ENCODE measurements around the gene ABTB1. TPM values are rescaled to one million over a fixed set of nuclear protein-coding genes. Genes with fewer than 3 reads are reported as not detected.

Gene ABTB1
- total and polyA plus RNA-seq, 9 of the 15 experiments (the other 6 are each of a cell fraction or from before 2014, with no cell fraction given): 0.04 to 2.3 (median 0.55) TPM; not detected in 1

DNA sequence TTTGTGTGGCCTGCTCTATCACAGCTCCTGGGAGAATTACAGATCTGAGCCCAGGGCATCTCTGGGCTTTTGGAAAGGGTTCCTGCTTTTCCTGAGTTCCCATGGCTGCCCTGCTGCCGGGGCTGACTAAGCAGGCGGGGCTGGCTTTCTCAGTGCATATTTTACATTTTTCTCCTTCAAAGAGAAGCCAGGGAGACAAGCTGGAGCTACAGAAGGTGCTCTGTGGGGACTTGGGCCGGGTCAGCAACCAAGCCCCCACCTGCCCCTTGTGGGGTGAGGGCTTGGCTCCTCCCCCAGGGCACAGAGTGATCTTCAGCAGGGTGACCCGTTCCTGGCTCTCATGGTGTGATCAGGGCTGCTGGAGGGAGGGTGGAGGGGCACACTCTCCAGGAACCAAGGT is 17.4 kb downstream of the ABTB1 start:
- H3K9ac ChIP-seq (ENCODE audit: insufficient read depth in 1 of 2, low read depth in 2 of 2, low read length in 2 of 2): no peak overlapping the region
- POLR2A ChIA-PET: no interaction called here
- no peak overlapping the region for H3K4me3 ChIP-seq
- peaks cover 0 to 25% of the 10 kb centered on the region in 2 experiments; a peak in 4 of 5 replicates for H3K27me3 ChIP-seq (ENCODE audit: control insufficient read depth in 2 of 2, insufficient read depth in 2 of 2, low read length in 2 of 2)
- no peaks in the 10 kb centered on the region for H4K20me1 ChIP-seq (replicated peaks; ENCODE audit: control insufficient read depth, insufficient read depth, low read length)
- H3K9me3 ChIP-seq (replicated peaks; ENCODE audit: control insufficient read depth, insufficient read depth, low read depth, low read length): no peaks in the 10 kb centered on the region
- in situ Hi-C loops (cut with MboI): no loop called here
- no TSS peak for BruUV-seq (replicated peaks)
- H3K4me2 ChIP-seq (ENCODE audit: insufficient read depth, low read length): no peak overlapping the region
- H3K27ac ChIP-seq (ENCODE audit: extremely low read depth, low read depth, low read length): no peak overlapping the region
- ATAC-seq (no peak), FAIRE-seq (no peak), DNase-seq (ENCODE audit: extremely low read depth in 1 of 4, low spot score in 3 of 4) (no peak)
- no peaks in the 10 kb centered on the region for H3K4me1 ChIP-seq (replicated peaks in 1 of 2; ENCODE audit: control insufficient read depth in 2 of 2, insufficient read depth in 2 of 2, low read length in 2 of 2)
- intact Hi-C loops (cut with micrococcal nuclease): loop anchor here (5.0 kb wide), 1 partner anchor 142 kb away; no protein-coding TSS in a partner anchor
- TF ChIP-seq MECOM (CRISPR knock-in tag; IDR thresholded peaks at IDR 0.05): no peak
- no peak for TF ChIP-seq KAT7 (CRISPR knock-in tag; IDR thresholded peaks at IDR 0.05; ENCODE audit: borderline replicate concordance)
- TF ChIP-seq KHSRP (IDR thresholded peaks at IDR 0.05): no peak
- no peak for TF ChIP-seq MTA1 (IDR thresholded peaks at IDR 0.05; ENCODE audit: borderline replicate concordance)
- TF ChIP-seq, protein P1, sequence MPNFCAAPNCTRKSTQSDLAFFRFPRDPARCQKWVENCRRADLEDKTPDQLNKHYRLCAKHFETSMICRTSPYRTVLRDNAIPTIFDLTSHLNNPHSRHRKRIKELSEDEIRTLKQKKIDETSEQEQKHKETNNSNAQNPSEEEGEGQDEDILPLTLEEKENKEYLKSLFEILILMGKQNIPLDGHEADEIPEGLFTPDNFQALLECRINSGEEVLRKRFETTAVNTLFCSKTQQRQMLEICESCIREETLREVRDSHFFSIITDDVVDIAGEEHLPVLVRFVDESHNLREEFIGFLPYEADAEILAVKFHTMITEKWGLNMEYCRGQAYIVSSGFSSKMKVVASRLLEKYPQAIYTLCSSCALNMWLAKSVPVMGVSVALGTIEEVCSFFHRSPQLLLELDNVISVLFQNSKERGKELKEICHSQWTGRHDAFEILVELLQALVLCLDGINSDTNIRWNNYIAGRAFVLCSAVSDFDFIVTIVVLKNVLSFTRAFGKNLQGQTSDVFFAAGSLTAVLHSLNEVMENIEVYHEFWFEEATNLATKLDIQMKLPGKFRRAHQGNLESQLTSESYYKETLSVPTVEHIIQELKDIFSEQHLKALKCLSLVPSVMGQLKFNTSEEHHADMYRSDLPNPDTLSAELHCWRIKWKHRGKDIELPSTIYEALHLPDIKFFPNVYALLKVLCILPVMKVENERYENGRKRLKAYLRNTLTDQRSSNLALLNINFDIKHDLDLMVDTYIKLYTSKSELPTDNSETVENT (CRISPR knock-in tag; IDR thresholded peaks at IDR 0.05): no peak
- no peak for TF ChIP-seq TOE1 (IDR thresholded peaks at IDR 0.05; ENCODE audit: borderline replicate concordance)
- TF ChIP-seq TOE1 (CRISPR knock-in tag; IDR thresholded peaks at IDR 0.05; ENCODE audit: borderline replicate concordance, low read depth): no peak
- no peak for TF ChIP-seq BRF2 (IDR thresholded peaks at IDR 0.05; ENCODE audit: borderline replicate concordance, insufficient read depth, insufficient read length)
- TF ChIP-seq ZNF197 (CRISPR knock-in tag; IDR thresholded peaks at IDR 0.05; ENCODE audit: low read depth): no peak
- TF ChIP-seq NR1H2 (CRISPR knock-in tag; IDR thresholded peaks at IDR 0.05): no peak
- no peak for TF ChIP-seq NCOA2 (IDR thresholded peaks at IDR 0.05; ENCODE audit: partially characterized antibody in 2 of 2)
- TF ChIP-seq SMAD4 (CRISPR knock-in tag; conservative IDR thresholded peaks at IDR 0.05): no peak
- TF ChIP-seq ZNF239 (CRISPR knock-in tag; IDR thresholded peaks at IDR 0.05): no peak
- TF ChIP-seq RBM14 (IDR thresholded peaks at IDR 0.05; ENCODE audit: borderline replicate concordance, insufficient read depth, low read depth, low read length): no peak
- TF ChIP-seq HLTF (IDR thresholded peaks at IDR 0.05): no peak
- TF ChIP-seq MYBL2 (IDR thresholded peaks at IDR 0.05; ENCODE audit: low read depth): no peak
- TF ChIP-seq MYBL2 (CRISPR knock-in tag; IDR thresholded peaks at IDR 0.05; ENCODE audit: borderline replicate concordance): no peak
- no peak for TF ChIP-seq SREBF2 (CRISPR knock-in tag; IDR thresholded peaks at IDR 0.05)
- H3K36me3 ChIP-seq (ENCODE audit: control insufficient read depth, insufficient read depth, low read length): no peaks in the 10 kb centered on the region
- WGBS (ENCODE audit: insufficient coverage, low coverage, missing lambda C conversion rate): 16% methylated on average over 3 of the region's 4 CpGs
- H3K9me1 ChIP-seq (ENCODE audit: control insufficient read depth, insufficient read depth, low read length): no peaks in the 10 kb centered on the region
- CTCF ChIA-PET (ENCODE audit: low intra/inter-chr PET ratio): no interaction called here
- H2AFZ ChIP-seq (ENCODE audit: low read depth, low read length): no peak overlapping the region
- H3K79me2 ChIP-seq (ENCODE audit: control insufficient read depth, insufficient read depth, low read length): no peaks in the 10 kb centered on the region

Data from K562 (cell line).